Activated CD8-positive, alpha-beta memory T cell treated with anti-CD3 and anti-CD28 coated beads for 48 hours (primary cell): ENCODE measurements around the gene CLK3.
A peak's percentile ranks its signal among the peaks of the same experiment; 100 is the strongest.
"Not testable (repeated sequence)": the region's sequence is repeated elsewhere in the genome, so short reads cannot be mapped to it uniquely, and the experiment has no call there.

Experiments
- DNase-seq, 3 experiments: peaks; one replicate each; pipeline ENCODE4 v3.0.0-alpha.2; 2020; ENCODE audit warnings: low read depth in 2 of 3, low spot score in 2 of 3

The CLK3 gene

GRCh38 chr15:74615508-74616365 is at the start of gene CLK3:
Gene CLK3, plus strand, starts transcription at chr15:74615836. Its CDS starts 3,361 bp downstream, at chr15:74619197.
- DNase-seq, result peak; percentile 93 to 97 (median 93)

GRCh38 chr15:74568594-74568993 is 47.0 kb upstream of the CLK3 start:
- no peak for DNase-seq

- no peak for DNase-seq
Observed at GRCh38 chr15:74569731-74570070, 45.9 kb upstream of the CLK3 start.

- no peak for DNase-seq
Observed at GRCh38 chr15:74571191-74571590, 44.4 kb upstream of the CLK3 start.

GRCh38 chr15:74573987-74574386 is 41.6 kb upstream of the CLK3 start:
- no peak for DNase-seq

- no peak for DNase-seq
Observed at GRCh38 chr15:74578496-74578994, 37.1 kb upstream of the CLK3 start.

- no peak for DNase-seq
Observed at GRCh38 chr15:74579001-74579400, 36.6 kb upstream of the CLK3 start.

GRCh38 chr15:74580538-74581350 is 34.9 kb upstream of the CLK3 start:
- no peak for DNase-seq

- DNase-seq, result no peak
Observed at GRCh38 chr15:74584204-74584603, 31.4 kb upstream of the CLK3 start.

GRCh38 chr15:74584779-74585178 is 30.9 kb upstream of the CLK3 start:
- DNase-seq, result no peak

- no peak for DNase-seq
Observed at GRCh38 chr15:74585191-74585590, 30.4 kb upstream of the CLK3 start.

- DNase-seq, result no peak
Observed at GRCh38 chr15:74585857-74586256, 29.8 kb upstream of the CLK3 start.

GRCh38 chr15:74589826-74590225 is 25.8 kb upstream of the CLK3 start:
- no peak for DNase-seq

GRCh38 chr15:74592222-74592621 is 23.4 kb upstream of the CLK3 start:
- no peak for DNase-seq

- no peak for DNase-seq
Observed at GRCh38 chr15:74593122-74593521, 22.5 kb upstream of the CLK3 start.

GRCh38 chr15:74594455-74594854 is 21.2 kb upstream of the CLK3 start:
- DNase-seq, result no peak

- no peak for DNase-seq
Observed at GRCh38 chr15:74595271-74595670, 20.4 kb upstream of the CLK3 start.

GRCh38 chr15:74596736-74597135 is 18.9 kb upstream of the CLK3 start:
- DNase-seq, result not testable (repeated sequence)

GRCh38 chr15:74597146-74597705 is 18.4 kb upstream of the CLK3 start:
- DNase-seq, result not testable (repeated sequence)

- peak; percentile 66 to 79 (median 69) for DNase-seq
Observed at GRCh38 chr15:74598126-74598842, 17.4 kb upstream of the CLK3 start.

GRCh38 chr15:74599156-74599555 is 16.5 kb upstream of the CLK3 start:
- no peak for DNase-seq
